HFF-Myc (cell line): ENCODE results near the gene UBE2L3.

Source experiments
- DNase-seq: peaks from one replicate; pipeline ENCODE4 v3.0.0-alpha.2; 2011; ENCODE audit warnings: low read depth; ENCODE audit errors: extremely low read depth
- H3K4me3 ChIP-seq: replicated peaks from 2 replicates; pipeline ENCODE4 v1.5.1; 2011; ENCODE audit warnings: low read depth, mild to moderate bottlenecking, control low read depth, low read length
- CTCF ChIP-seq: IDR thresholded peaks from 2 replicates; pipeline ENCODE4 v1.5.1; 2012; ENCODE audit warnings: mild to moderate bottlenecking, low read depth, low read length, control low read depth; ENCODE audit errors: missing control alignments

UBE2L3 gene

DNA sequence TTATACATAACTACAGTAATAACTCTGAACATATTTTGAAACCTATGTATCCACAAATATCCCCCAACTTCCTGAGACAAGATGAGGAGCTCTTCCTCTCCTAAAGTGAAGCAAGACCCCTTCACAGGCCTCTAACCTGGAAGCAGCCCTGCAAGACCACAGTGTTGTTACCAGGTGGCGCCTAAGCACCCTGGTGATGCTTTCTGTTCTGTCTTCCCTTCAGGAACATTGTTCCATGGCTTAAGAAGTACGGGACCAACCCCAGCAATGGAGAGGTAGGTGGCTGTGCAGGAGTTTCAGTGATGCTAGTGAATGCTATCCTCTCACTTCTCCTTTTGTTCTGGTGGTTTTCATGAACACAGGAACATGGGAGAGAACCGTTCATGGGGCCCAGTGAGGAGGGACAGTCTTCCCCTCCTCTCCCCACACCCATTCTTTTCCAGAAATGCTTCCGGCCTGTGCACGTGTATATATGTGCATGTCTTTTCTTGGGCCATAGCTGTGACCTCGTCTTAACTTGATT lies 104.7 kb downstream of the UBE2L3 start:
- no peak overlapping the region for H3K4me3 ChIP-seq
- no peak for DNase-seq
- TF ChIP-seq CTCF: no peak
